ENCODE results near the gene ADGRG1. TPM values are rescaled to one million over a fixed set of nuclear protein-coding genes. Genes with fewer than 3 reads are reported as not detected.

Gene ADGRG1
- polyA plus RNA-seq, 3 donors: 35.8 to 51.4 (median 38.6) TPM

- peak overlapping the region; percentile 10 for H3K27ac ChIP-seq (ENCODE audit: low read depth, low read length)
- 39 to 59% (median 43%) methylated on average over 7 of the region's 7 CpGs for WGBS, 3 donors
These were observed 14.9 kb downstream of the ADGRG1 start for GRCh38 chr16:57643147-57643874.

GRCh38 chr16:57643910-57644309, 15.5 kb downstream of the ADGRG1 start:
- H3K27ac ChIP-seq (ENCODE audit: low read depth, low read length): no peak overlapping the region
- WGBS, 3 donors: 44 to 77% (median 48%) methylated on average over 9 of the region's 9 CpGs

GRCh38 chr16:57644383-57645014, 16.1 kb downstream of the ADGRG1 start:
- WGBS, 3 donors: 83 to 92% (median 84%) methylated on average over 11 of the region's 11 CpGs
- no peak overlapping the region for H3K27ac ChIP-seq (ENCODE audit: low read depth, low read length)

GRCh38 chr16:57645169-57645568, 16.7 kb downstream of the ADGRG1 start:
- WGBS, 3 donors: 38 to 72% (median 40%) methylated on average over 10 of the region's 10 CpGs
- H3K27ac ChIP-seq (ENCODE audit: low read depth, low read length): no peak overlapping the region

- H3K27ac ChIP-seq (ENCODE audit: low read depth, low read length): no peak overlapping the region
- 43 to 70% (median 50%) methylated on average over 23 to 24 of the region's 24 CpGs for WGBS, 3 donors
These were observed 17.4 kb downstream of the ADGRG1 start for GRCh38 chr16:57645691-57646387.

GRCh38 chr16:57646388-57647039, 18.1 kb downstream of the ADGRG1 start:
- H3K27ac ChIP-seq (ENCODE audit: low read depth, low read length): no peak overlapping the region
- WGBS, 3 donors: 59 to 72% (median 63%) methylated on average over 14 of the region's 14 CpGs

- 41 to 70% (median 45%) methylated on average over 9 to 10 of the region's 10 CpGs for WGBS, 3 donors
- peak overlapping the region; percentile 6 for H3K27ac ChIP-seq (ENCODE audit: low read depth, low read length)
These were observed 18.9 kb downstream of the ADGRG1 start for GRCh38 chr16:57647136-57647875.

- H3K27ac ChIP-seq (ENCODE audit: low read depth, low read length): peak overlapping the region; percentile 6
- 61 to 83% (median 64%) methylated on average over 5 of the region's 5 CpGs for WGBS, 3 donors
These were observed 19.7 kb downstream of the ADGRG1 start for GRCh38 chr16:57648125-57648524.

- no peak overlapping the region for H3K27ac ChIP-seq (ENCODE audit: low read depth, low read length)
- 42 to 47% (median 45%) methylated on average over 18 of the region's 18 CpGs for WGBS, 3 donors
These were observed 20.4 kb downstream of the ADGRG1 start for GRCh38 chr16:57648581-57649442.

- WGBS, 3 donors: 64 to 85% (median 78%) methylated on average over 6 of the region's 6 CpGs
- no peak overlapping the region for H3K27ac ChIP-seq (ENCODE audit: low read depth, low read length)
These were observed 21.0 kb downstream of the ADGRG1 start for GRCh38 chr16:57649443-57649751.

GRCh38 chr16:57649846-57650245, 21.4 kb downstream of the ADGRG1 start:
- H3K27ac ChIP-seq (ENCODE audit: low read depth, low read length): no peak overlapping the region
- 88 to 90% (median 90%) methylated on average over 7 of the region's 7 CpGs for WGBS, 3 donors

GRCh38 chr16:57651344-57652333, 23.2 kb downstream of the ADGRG1 start:
- no peak overlapping the region for H3K27ac ChIP-seq (ENCODE audit: low read depth, low read length)
- 84 to 92% (median 84%) methylated on average over 10 of the region's 10 CpGs for WGBS, 3 donors

GRCh38 chr16:57652695-57653471, 24.5 kb downstream of the ADGRG1 start:
- H3K27ac ChIP-seq (ENCODE audit: low read depth, low read length): no peak overlapping the region
- 90 to 93% (median 91%) methylated on average over 23 of the region's 23 CpGs for WGBS, 3 donors

GRCh38 chr16:57653936-57654335, 25.5 kb downstream of the ADGRG1 start:
- 30 to 73% (median 33%) methylated on average over 16 of the region's 16 CpGs for WGBS, 3 donors

GRCh38 chr16:57656342-57656955, 28.0 kb downstream of the ADGRG1 start:
- H3K27ac ChIP-seq (ENCODE audit: low read depth, low read length): no peak overlapping the region
- 82 to 90% (median 87%) methylated on average over 11 of the region's 11 CpGs for WGBS, 3 donors

More at GRCh38 chr16:57653936-57654335, 25.5 kb downstream of the ADGRG1 start:
- H3K27ac ChIP-seq (ENCODE audit: low read depth, low read length): no peak overlapping the region

Measured in adipose tissue (tissue), 3 donors.